Mesendoderm (in vitro differentiated cells): ENCODE measurements around the gene AOPEP.

ENCODE experiments used
- DNase-seq: peaks from one replicate; pipeline ENCODE4 v3.0.0; 2013
- H2AK5ac ChIP-seq: 2 replicates; pipeline ENCODE4 v1.6.1; 2013; ENCODE audit warnings: low read length, inconsistent platforms
- H2BK120ac ChIP-seq: 2 replicates; pipeline ENCODE4 v1.6.1; 2013; ENCODE audit warnings: low read depth, mild to moderate bottlenecking, low read length, moderate library complexity, mixed read lengths
- H2BK15ac ChIP-seq: replicated peaks from 2 replicates; pipeline ENCODE4 v1.6.1; 2013; ENCODE audit warnings: low read depth, mild to moderate bottlenecking, moderate library complexity
- H2BK5ac ChIP-seq: 2 replicates; pipeline ENCODE4 v1.6.1; 2013; ENCODE audit warnings: low read length, inconsistent platforms
- H3K18ac ChIP-seq: 2 replicates; pipeline ENCODE4 v1.6.1; 2013; ENCODE audit warnings: mild to moderate bottlenecking, low read length, mixed read lengths
- H3K23ac ChIP-seq: one replicate; pipeline ENCODE4 v1.6.1; 2013; ENCODE audit warnings: low read length
- H3K27ac ChIP-seq: 2 replicates; pipeline ENCODE4 v1.5.1; 2013; ENCODE audit warnings: low read depth, mild to moderate bottlenecking, inconsistent platforms, low read length, moderate library complexity
- H3K27me3 ChIP-seq: 2 replicates; pipeline ENCODE4 v1.6.1; 2013; ENCODE audit warnings: low read length, control low read depth, mild to moderate bottlenecking, inconsistent platforms; ENCODE audit not compliant: insufficient read depth, poor library complexity
- H3K36me3 ChIP-seq: 2 replicates; pipeline ENCODE4 v1.6.1; 2013; ENCODE audit warnings: low read length, inconsistent platforms; ENCODE audit not compliant: control insufficient read depth, insufficient read depth
- H3K4ac ChIP-seq: one replicate; pipeline ENCODE4 v1.6.1; 2013; ENCODE audit warnings: low read depth, mild to moderate bottlenecking, low read length, moderate library complexity
- H3K4me1 ChIP-seq: 2 replicates; pipeline ENCODE4 v1.6.1; 2013; ENCODE audit warnings: low read depth, low read length, inconsistent platforms; ENCODE audit not compliant: control insufficient read depth
- H3K4me2 ChIP-seq: 2 replicates; pipeline ENCODE4 v1.6.1; 2013; ENCODE audit warnings: low read length
- H3K4me3 ChIP-seq: 2 replicates; pipeline ENCODE4 v1.5.1; 2013; ENCODE audit warnings: mild to moderate bottlenecking, low read length
- H3K56ac ChIP-seq: one replicate; pipeline ENCODE4 v1.6.1; 2013; ENCODE audit warnings: low read length
- H3K79me1 ChIP-seq: 2 replicates; pipeline ENCODE4 v1.6.1; 2013; ENCODE audit warnings: low read length, inconsistent platforms
- H3K79me2 ChIP-seq: 2 replicates; pipeline ENCODE4 v1.6.1; 2013; ENCODE audit warnings: mild to moderate bottlenecking, low read length; ENCODE audit not compliant: control insufficient read depth, insufficient read depth
- H3K9ac ChIP-seq: 2 replicates; pipeline ENCODE4 v1.6.1; 2013; ENCODE audit warnings: low read length, inconsistent platforms
- H4K5ac ChIP-seq: one replicate; pipeline ENCODE4 v1.6.1; 2013; ENCODE audit warnings: low read length
- H4K8ac ChIP-seq: one replicate; pipeline ENCODE4 v1.6.1; 2013; ENCODE audit warnings: low read depth, mild to moderate bottlenecking, control low read depth, low read length, moderate library complexity
- WGBS: extraction: QIAGEN DNeasy Blood & Tissue Kit; methylation state at CpG from one replicate; pipeline ENCODE4 v1.1.7; 2013; ENCODE audit warnings: low lambda C conversion rate, missing lambda C conversion rate; ENCODE audit not compliant: insufficient coverage; ENCODE audit errors: extremely low coverage; 5-methylcytosine and 5-hydroxymethylcytosine counted together

Gene AOPEP

GRCh38 chr9:95031711-95032461 lies 305.4 kb downstream of the AOPEP start:
- Histone ChIP-seq H3K4me2 (no peak overlapping the region), H2BK15ac (no peak overlapping the region), H3K27ac (no peak overlapping the region), H3K27me3 (no peaks in the 10 kb centered on the region), H3K9ac (no peak overlapping the region), H2AK5ac (no peak overlapping the region), H3K4me3 (no peak overlapping the region), H3K18ac (no peak overlapping the region), H3K79me1 (no peaks in the 10 kb centered on the region), H3K4me1 (no peaks in the 10 kb centered on the region), H3K36me3 (no peaks in the 10 kb centered on the region), H2BK5ac (no peak overlapping the region), H3K56ac (no peak overlapping the region), H3K4ac (no peak overlapping the region), H2BK120ac (no peak overlapping the region), H3K79me2 (no peaks in the 10 kb centered on the region), H4K8ac (no peak overlapping the region), H3K23ac (no peak overlapping the region), H4K5ac (no peak overlapping the region)
- DNase-seq: no peak
- WGBS: no CpG with 5 or more reads among the region's 5 CpGs

DNA sequence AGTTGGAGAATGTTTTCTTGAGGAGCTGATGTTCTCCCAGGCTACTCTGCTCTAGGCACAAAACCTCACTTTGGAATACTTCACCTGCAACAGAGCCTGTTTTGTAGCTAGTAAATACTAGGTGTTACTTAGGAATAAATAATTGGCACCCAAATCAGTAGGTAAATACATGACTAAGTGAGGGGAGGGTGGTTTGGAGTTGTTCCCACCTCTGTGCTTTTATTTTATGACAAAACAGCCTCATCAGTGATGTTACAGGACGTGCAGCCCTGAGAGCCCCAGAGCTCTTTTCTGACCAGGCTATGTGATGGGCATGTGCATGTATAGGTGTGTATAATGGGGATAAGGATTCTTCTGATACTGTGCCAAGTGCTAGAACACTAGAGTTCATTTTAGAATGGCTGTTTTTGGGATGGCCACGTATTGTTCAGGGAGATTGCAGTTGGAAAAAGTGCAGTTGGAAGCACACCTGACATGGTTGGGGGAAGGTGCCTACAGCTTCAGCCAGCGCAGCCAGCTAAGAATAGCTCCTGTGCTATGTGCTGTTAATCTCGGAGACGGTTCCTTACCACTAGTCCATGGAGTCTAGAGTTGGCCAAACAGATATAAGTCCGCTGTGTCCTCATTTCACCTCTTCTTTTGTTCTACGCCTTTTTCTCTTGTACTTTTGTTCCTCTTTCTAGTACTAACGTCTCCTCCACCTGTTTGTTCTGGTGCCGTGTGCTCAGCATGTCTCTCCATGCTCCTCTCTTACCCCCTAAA lies 306.3 kb downstream of the AOPEP start:
- no peaks in the 10 kb centered on the region for H3K4me1 ChIP-seq
- H3K27ac ChIP-seq: no peak overlapping the region
- H2AK5ac ChIP-seq: no peak overlapping the region
- H3K9ac ChIP-seq: no peak overlapping the region
- no peak overlapping the region for H4K5ac ChIP-seq
- H3K18ac ChIP-seq: no peak overlapping the region
- no CpG with 5 or more reads among the region's 9 CpGs for WGBS
- no peak overlapping the region for H3K4me3 ChIP-seq
- H3K23ac ChIP-seq: no peak overlapping the region
- no peak overlapping the region for H2BK5ac ChIP-seq
- no peaks in the 10 kb centered on the region for H3K27me3 ChIP-seq
- H4K8ac ChIP-seq: no peak overlapping the region
- H3K79me1 ChIP-seq: no peaks in the 10 kb centered on the region
- no peak overlapping the region for H2BK15ac ChIP-seq
- no peak overlapping the region for H3K4me2 ChIP-seq
- no peak overlapping the region for H3K4ac ChIP-seq
- H3K79me2 ChIP-seq: no peaks in the 10 kb centered on the region
- no peak overlapping the region for H3K56ac ChIP-seq
- DNase-seq: no peak
- no peak overlapping the region for H2BK120ac ChIP-seq
- H3K36me3 ChIP-seq: no peaks in the 10 kb centered on the region

- Histone ChIP-seq H3K56ac (no peak overlapping the region), H3K36me3 (no peaks in the 10 kb centered on the region), H3K27me3 (no peaks in the 10 kb centered on the region), H2AK5ac (no peak overlapping the region), H4K5ac (no peak overlapping the region), H4K8ac (no peak overlapping the region), H3K4me3 (no peak overlapping the region), H2BK120ac (no peak overlapping the region), H3K79me1 (no peaks in the 10 kb centered on the region), H2BK5ac (no peak overlapping the region), H3K4me2 (no peak overlapping the region), H3K79me2 (no peaks in the 10 kb centered on the region), H3K18ac (no peak overlapping the region), H3K9ac (no peak overlapping the region), H3K27ac (no peak overlapping the region), H3K4ac (no peak overlapping the region), H3K4me1 (no peaks in the 10 kb centered on the region), H3K23ac (no peak overlapping the region), H2BK15ac (no peak overlapping the region)
- no peak for DNase-seq
- no CpG with 5 or more reads among the region's 3 CpGs for WGBS
Measured at GRCh38 chr9:95035846-95036245, 309.3 kb downstream of the AOPEP start.

DNA sequence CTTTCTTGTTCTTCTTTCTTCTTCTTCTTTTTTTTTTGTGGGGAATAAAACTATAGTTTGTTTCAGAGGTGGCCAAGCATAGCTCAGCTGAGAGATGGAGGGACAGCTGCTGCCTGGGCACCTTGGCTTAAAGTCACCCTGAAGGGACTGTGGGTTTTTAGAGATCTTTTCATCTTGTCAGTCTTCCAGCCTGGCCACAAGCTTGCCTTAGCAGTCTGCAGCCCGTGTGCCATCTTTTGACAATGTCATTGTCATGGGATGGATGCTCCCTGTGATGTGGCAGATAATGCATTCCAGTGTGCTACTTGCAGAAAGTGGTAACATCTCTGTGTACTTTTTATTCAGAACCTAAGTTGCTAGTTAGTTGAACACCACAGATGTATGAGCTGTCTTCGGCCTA lies 310.2 kb downstream of the AOPEP start:
- Histone ChIP-seq H2BK5ac (no peak overlapping the region), H4K8ac (no peak overlapping the region), H2BK120ac (no peak overlapping the region), H3K4me2 (no peak overlapping the region), H3K18ac (no peak overlapping the region), H3K9ac (no peak overlapping the region), H2BK15ac (no peak overlapping the region), H3K56ac (no peak overlapping the region), H3K36me3 (no peaks in the 10 kb centered on the region), H3K23ac (no peak overlapping the region), H3K4me3 (no peak overlapping the region), H3K27me3 (no peaks in the 10 kb centered on the region), H4K5ac (no peak overlapping the region), H3K27ac (no peak overlapping the region), H3K79me2 (no peaks in the 10 kb centered on the region), H3K79me1 (no peaks in the 10 kb centered on the region), H3K4me1 (no peaks in the 10 kb centered on the region), H3K4ac (no peak overlapping the region), H2AK5ac (no peak overlapping the region)
- WGBS: no CpG with 5 or more reads among the region's 2 CpGs
- no peak for DNase-seq

GRCh38 chr9:95037789-95038521 lies 311.5 kb downstream of the AOPEP start:
- Histone ChIP-seq H3K4me2 (no peak overlapping the region), H2BK5ac (no peak overlapping the region), H3K27me3 (no peaks in the 10 kb centered on the region), H3K9ac (no peak overlapping the region), H3K56ac (no peak overlapping the region), H2BK15ac (no peak overlapping the region), H3K79me2 (no peaks in the 10 kb centered on the region), H3K79me1 (no peaks in the 10 kb centered on the region), H4K8ac (no peak overlapping the region), H3K18ac (no peak overlapping the region), H4K5ac (no peak overlapping the region), H3K36me3 (no peaks in the 10 kb centered on the region), H3K4me1 (no peaks in the 10 kb centered on the region), H3K27ac (no peak overlapping the region), H3K4ac (no peak overlapping the region), H3K23ac (peak overlapping the region; percentile 45), H2BK120ac (no peak overlapping the region), H2AK5ac (no peak overlapping the region), H3K4me3 (no peak overlapping the region)
- DNase-seq: no peak
- WGBS: no CpG with 5 or more reads among the region's 7 CpGs
